Mesothelial cell of epicardium (in vitro differentiated cells): ENCODE data around the gene ROBO1. TPM values are rescaled to one million over a fixed set of nuclear protein-coding genes. Genes with fewer than 3 reads are reported as not detected.

Source experiments
- DNase-seq, 2 experiments: peaks; one replicate each; pipeline ENCODE4 v3.0.0; 2021; ENCODE audit warnings: low spot score in 2 of 2; ENCODE audit not compliant: unreplicated experiment in 2 of 2
- H3K27ac Mint-ChIP-seq: 2 replicates; pipeline ENCODE4 v1.8.0; 2021; ENCODE audit warnings: mixed read lengths
- H3K27me3 Mint-ChIP-seq: 2 replicates; pipeline ENCODE4 v1.8.0; 2021; ENCODE audit warnings: low read depth, mixed read lengths
- H3K36me3 Mint-ChIP-seq: 2 replicates; pipeline ENCODE4 v1.8.0; 2021; ENCODE audit warnings: mixed read lengths
- H3K4me1 Mint-ChIP-seq: 2 replicates; pipeline ENCODE4 v1.8.0; 2021; ENCODE audit warnings: mixed read lengths
- H3K4me3 Mint-ChIP-seq: 2 replicates; pipeline ENCODE4 v1.8.0; 2021; ENCODE audit warnings: mild to moderate bottlenecking, moderate library complexity, mixed read lengths
- H3K9me3 Mint-ChIP-seq: 2 replicates; pipeline ENCODE4 v1.8.0; 2021; ENCODE audit warnings: mixed read lengths
- total RNA-seq: library from RNA; stranded (reverse); gene quantifications from 3 replicates; pipeline ENCODE4 v1.2.1, GENCODE V29; 2021
- TF ChIP-seq, protein P1 (sequence below): fragments of 200-600 bp; sonication (generic); IDR thresholded peaks from one replicate; pipeline ENCODE4 v1.5.0; 2021; ENCODE audit warnings: antibody characterized with exemption; ENCODE audit not compliant: unreplicated experiment

Gene ROBO1
- total RNA-seq, 1 donor from 2014 or later = 143 TPM

DNA sequence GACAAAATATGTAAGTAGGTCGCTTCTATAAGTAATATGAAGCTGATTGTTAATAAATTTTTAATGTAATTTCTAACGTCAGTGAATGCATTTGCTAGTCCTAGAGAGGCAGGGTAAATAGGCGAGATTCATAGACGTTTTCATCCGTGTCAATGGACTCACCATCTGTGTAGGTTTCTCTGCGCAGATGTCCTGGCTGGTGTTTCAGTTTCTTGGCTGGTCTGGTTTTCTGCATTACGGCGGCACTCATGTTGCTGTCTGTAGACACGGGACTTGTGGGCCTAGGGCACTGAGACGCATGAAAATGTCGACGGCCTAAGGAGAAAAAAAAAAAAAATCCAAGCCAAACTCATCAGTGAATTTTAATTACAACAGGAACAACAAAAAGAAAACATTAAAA lies 1153.3 kb downstream of the ROBO1 start:
- H3K4me1 Mint-ChIP-seq = peaks cover 5% of the 10 kb centered on the region
- H3K4me3 Mint-ChIP-seq = no peak overlapping the region
- H3K9me3 Mint-ChIP-seq = no peaks in the 10 kb centered on the region
- peaks cover 26% of the 10 kb centered on the region for H3K36me3 Mint-ChIP-seq
- no peak for DNase-seq
- no peaks in the 10 kb centered on the region for H3K27me3 Mint-ChIP-seq
- H3K27ac Mint-ChIP-seq = no peak overlapping the region
- TF ChIP-seq, protein P1, sequence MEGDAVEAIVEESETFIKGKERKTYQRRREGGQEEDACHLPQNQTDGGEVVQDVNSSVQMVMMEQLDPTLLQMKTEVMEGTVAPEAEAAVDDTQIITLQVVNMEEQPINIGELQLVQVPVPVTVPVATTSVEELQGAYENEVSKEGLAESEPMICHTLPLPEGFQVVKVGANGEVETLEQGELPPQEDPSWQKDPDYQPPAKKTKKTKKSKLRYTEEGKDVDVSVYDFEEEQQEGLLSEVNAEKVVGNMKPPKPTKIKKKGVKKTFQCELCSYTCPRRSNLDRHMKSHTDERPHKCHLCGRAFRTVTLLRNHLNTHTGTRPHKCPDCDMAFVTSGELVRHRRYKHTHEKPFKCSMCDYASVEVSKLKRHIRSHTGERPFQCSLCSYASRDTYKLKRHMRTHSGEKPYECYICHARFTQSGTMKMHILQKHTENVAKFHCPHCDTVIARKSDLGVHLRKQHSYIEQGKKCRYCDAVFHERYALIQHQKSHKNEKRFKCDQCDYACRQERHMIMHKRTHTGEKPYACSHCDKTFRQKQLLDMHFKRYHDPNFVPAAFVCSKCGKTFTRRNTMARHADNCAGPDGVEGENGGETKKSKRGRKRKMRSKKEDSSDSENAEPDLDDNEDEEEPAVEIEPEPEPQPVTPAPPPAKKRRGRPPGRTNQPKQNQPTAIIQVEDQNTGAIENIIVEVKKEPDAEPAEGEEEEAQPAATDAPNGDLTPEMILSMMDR = no peak

DNA sequence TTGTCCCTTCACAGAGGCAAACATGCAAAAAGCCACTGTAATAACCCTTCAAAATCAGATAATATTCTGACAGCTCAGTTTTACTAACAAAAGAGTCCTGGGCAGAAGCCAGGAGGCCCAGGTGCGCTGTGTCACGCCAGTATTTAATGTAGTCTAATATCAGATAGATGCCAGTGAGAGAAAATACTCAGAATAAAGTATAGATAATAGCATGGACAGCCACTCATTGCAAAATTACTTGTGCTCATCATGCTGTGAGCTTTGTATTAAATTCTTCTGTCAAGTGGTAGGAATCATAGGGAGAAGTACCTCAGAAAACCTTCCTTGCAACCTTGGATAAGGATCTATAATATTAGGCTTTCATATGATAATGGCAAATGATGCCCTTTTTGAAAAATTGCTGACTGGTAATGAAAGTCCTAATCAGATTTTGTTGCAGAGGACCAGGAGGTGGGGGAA lies 1154.3 kb downstream of the ROBO1 start:
- Mint-ChIP-seq H3K36me3 (peaks cover 18% of the 10 kb centered on the region), H3K9me3 (no peaks in the 10 kb centered on the region), H3K27me3 (no peaks in the 10 kb centered on the region), H3K27ac (no peak overlapping the region), H3K4me1 (peaks cover 5% of the 10 kb centered on the region), H3K4me3 (no peak overlapping the region)
- TF ChIP-seq, protein P1 = no peak
- no peak for DNase-seq

DNA sequence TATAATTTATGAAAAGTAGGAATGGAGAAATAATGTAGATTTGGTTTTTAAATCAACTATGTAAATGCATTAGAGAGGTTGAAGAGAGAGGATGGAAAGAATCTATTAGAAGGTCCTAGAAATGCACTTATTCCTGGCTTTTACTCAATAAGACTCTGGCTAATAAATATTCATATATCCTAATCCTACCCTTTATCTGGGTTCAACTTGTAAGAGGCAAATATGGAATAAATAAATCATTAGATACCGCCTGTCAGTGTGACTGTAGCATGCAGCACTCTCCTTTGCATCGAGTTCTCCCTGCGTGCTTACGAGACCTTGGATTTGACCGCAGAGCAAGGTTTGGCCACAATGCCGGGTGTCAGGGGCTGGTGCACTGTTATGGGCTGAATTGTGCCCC lies 1156.5 kb downstream of the ROBO1 start:
- H3K27me3 Mint-ChIP-seq = no peaks in the 10 kb centered on the region
- no peak overlapping the region for H3K4me3 Mint-ChIP-seq
- H3K4me1 Mint-ChIP-seq = peaks cover 5% of the 10 kb centered on the region
- peaks cover 26% of the 10 kb centered on the region for H3K36me3 Mint-ChIP-seq
- H3K9me3 Mint-ChIP-seq = no peaks in the 10 kb centered on the region
- H3K27ac Mint-ChIP-seq = no peak overlapping the region
- DNase-seq = no peak
- TF ChIP-seq, protein P1 = no peak

DNA sequence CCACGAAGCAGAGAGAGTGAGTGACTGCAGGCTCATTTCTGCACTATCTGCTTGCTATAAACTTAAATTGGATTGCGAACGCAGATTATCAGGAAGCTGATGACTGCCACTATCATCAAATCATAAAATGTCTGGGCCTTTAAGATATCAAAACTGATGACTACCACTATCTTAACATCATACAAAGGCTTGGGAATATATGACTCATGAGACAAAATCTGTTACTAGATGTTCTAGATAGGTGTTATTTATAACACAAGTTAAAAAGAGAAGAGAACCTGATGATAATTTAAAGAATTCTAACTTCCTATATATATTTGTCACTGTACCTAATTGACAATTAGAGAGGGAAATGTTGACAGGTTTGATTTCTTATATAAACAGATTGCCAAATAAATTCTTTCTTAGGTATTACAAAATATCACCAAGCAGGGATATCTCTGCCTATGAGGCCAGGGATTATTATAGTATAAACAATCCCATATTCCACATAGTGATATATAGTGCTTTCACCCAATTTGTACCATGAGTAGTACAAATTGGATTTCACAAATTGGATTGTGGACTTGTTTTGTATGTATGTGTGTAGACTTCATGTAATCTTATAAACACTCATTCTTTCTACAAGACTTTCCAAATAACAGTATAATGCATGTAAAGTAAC lies 1157.2 kb downstream of the ROBO1 start:
- Mint-ChIP-seq H3K4me3 (no peak overlapping the region), H3K36me3 (peaks cover 30% of the 10 kb centered on the region), H3K27me3 (no peaks in the 10 kb centered on the region), H3K9me3 (no peaks in the 10 kb centered on the region), H3K4me1 (peaks cover 5% of the 10 kb centered on the region), H3K27ac (no peak overlapping the region)
- DNase-seq = no peak
- TF ChIP-seq, protein P1 = no peak

DNA sequence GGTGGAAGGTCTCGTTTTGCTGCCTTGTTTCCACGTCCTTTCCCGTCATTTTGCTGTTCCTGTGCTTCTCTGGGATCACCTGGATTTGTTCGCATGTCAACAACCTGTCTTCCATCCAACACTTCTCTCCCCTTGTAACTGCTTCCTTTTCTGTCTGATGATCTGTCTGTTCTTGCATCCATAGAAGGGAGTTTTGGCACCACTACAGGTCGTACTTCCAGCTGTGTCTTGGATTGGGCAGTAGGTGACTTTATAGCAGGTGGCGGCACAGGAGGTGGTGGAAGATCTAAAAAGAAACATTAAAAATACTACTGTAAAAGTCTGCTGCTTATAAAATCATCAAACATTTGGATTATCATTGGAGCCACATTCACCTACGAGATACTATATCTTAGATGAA lies 1161.0 kb downstream of the ROBO1 start:
- H3K27ac Mint-ChIP-seq = no peak overlapping the region
- TF ChIP-seq, protein P1 = no peak
- peaks cover 46% of the 10 kb centered on the region for H3K36me3 Mint-ChIP-seq
- no peak for DNase-seq
- H3K4me3 Mint-ChIP-seq = no peak overlapping the region
- H3K4me1 Mint-ChIP-seq = peaks cover 3% of the 10 kb centered on the region
- no peaks in the 10 kb centered on the region for H3K27me3 Mint-ChIP-seq
- peaks cover 10% of the 10 kb centered on the region for H3K9me3 Mint-ChIP-seq
